Loucy (cell line): ENCODE results near the gene ZSCAN5B.
A peak's percentile ranks its signal among the peaks of the same experiment; 100 is the strongest.
"Not testable (repeated sequence)": the region's sequence is repeated elsewhere in the genome, so short reads cannot be mapped to it uniquely, and the experiment has no call there.

Source experiments
- CTCF ChIP-seq: fragments of 200-600 bp; sonication (generic); conservative IDR thresholded peaks from 2 replicates; pipeline ENCODE4 v1.5.1; 2014; ENCODE audit warnings: mild to moderate bottlenecking, antibody characterized with exemption, low read length
- EZH2phosphoT487 ChIP-seq: fragments of 200-600 bp; IDR thresholded peaks from 2 replicates; pipeline ENCODE4 v1.6.1; 2018; ENCODE audit warnings: antibody characterized with exemption, mild to moderate bottlenecking, moderate library complexity, borderline replicate concordance

- TF ChIP-seq CTCF = peak; percentile 23
- TF ChIP-seq EZH2phosphoT487 = not testable (repeated sequence)
Observed at GRCh38 chr19:56207581-56207980, 10.0 kb upstream of the ZSCAN5B start.
